Mesothelial cell of epicardium (in vitro differentiated cells): Measurements from ENCODE around the gene CASP8. TPM values are rescaled to one million over a fixed set of nuclear protein-coding genes. Genes with fewer than 3 reads are reported as not detected.
"Not testable (repeated sequence)": the region's sequence is repeated elsewhere in the genome, so short reads cannot be mapped to it uniquely, and the experiment has no call there.

Source experiments
- DNase-seq, 2 experiments: peaks; one replicate each; pipeline ENCODE4 v3.0.0; 2021; ENCODE audit warnings: low spot score in 2 of 2; ENCODE audit not compliant: unreplicated experiment in 2 of 2
- H3K27ac Mint-ChIP-seq: 2 replicates; pipeline ENCODE4 v1.8.0; 2021; ENCODE audit warnings: mixed read lengths
- H3K27me3 Mint-ChIP-seq: 2 replicates; pipeline ENCODE4 v1.8.0; 2021; ENCODE audit warnings: low read depth, mixed read lengths
- H3K36me3 Mint-ChIP-seq: 2 replicates; pipeline ENCODE4 v1.8.0; 2021; ENCODE audit warnings: mixed read lengths
- H3K4me1 Mint-ChIP-seq: 2 replicates; pipeline ENCODE4 v1.8.0; 2021; ENCODE audit warnings: mixed read lengths
- H3K4me3 Mint-ChIP-seq: 2 replicates; pipeline ENCODE4 v1.8.0; 2021; ENCODE audit warnings: mild to moderate bottlenecking, moderate library complexity, mixed read lengths
- H3K9me3 Mint-ChIP-seq: 2 replicates; pipeline ENCODE4 v1.8.0; 2021; ENCODE audit warnings: mixed read lengths
- CTCF ChIP-seq: fragments of 200-600 bp; sonication (generic); IDR thresholded peaks from one replicate; pipeline ENCODE4 v1.5.0; 2021; ENCODE audit warnings: antibody characterized with exemption; ENCODE audit not compliant: unreplicated experiment
- total RNA-seq: library from RNA; stranded (reverse); gene quantifications from 3 replicates; pipeline ENCODE4 v1.2.1, GENCODE V29; 2021

The CASP8 gene
- total RNA-seq, 1 donor from 2014 or later, result 16.1 TPM

- peaks cover 22% of the 10 kb centered on the region for H3K9me3 Mint-ChIP-seq
- no peak overlapping the region for H3K27ac Mint-ChIP-seq
- DNase-seq, result no peak
- H3K27me3 Mint-ChIP-seq, result no peaks in the 10 kb centered on the region
- peaks cover 7% of the 10 kb centered on the region for H3K36me3 Mint-ChIP-seq
- no peak for TF ChIP-seq CTCF
- H3K4me3 Mint-ChIP-seq, result no peak overlapping the region
- peaks cover 8% of the 10 kb centered on the region for H3K4me1 Mint-ChIP-seq
Measured at GRCh38 chr2:201237486-201238123, 22.7 kb upstream of the CASP8 start.

- H3K27ac Mint-ChIP-seq, H3K36me3 Mint-ChIP-seq, H3K27me3 Mint-ChIP-seq, H3K4me3 Mint-ChIP-seq, DNase-seq, H3K4me1 Mint-ChIP-seq: not testable (repeated sequence)
- H3K9me3 Mint-ChIP-seq, result peaks cover 22% of the 10 kb centered on the region
Measured at GRCh38 chr2:201239167-201239935, 21.0 kb upstream of the CASP8 start.

GRCh38 chr2:201242571-201243277, 17.6 kb upstream of the CASP8 start:
- H3K4me1 Mint-ChIP-seq, result no peaks in the 10 kb centered on the region
- H3K27ac Mint-ChIP-seq, result no peak overlapping the region
- no peak for TF ChIP-seq CTCF
- no peak overlapping the region for H3K4me3 Mint-ChIP-seq
- H3K36me3 Mint-ChIP-seq, result peaks cover 7% of the 10 kb centered on the region
- H3K9me3 Mint-ChIP-seq, result peaks cover 22% of the 10 kb centered on the region
- DNase-seq, result no peak
- no peaks in the 10 kb centered on the region for H3K27me3 Mint-ChIP-seq

GRCh38 chr2:201244829-201245228, 15.5 kb upstream of the CASP8 start:
- no peak overlapping the region for H3K27ac Mint-ChIP-seq
- H3K27me3 Mint-ChIP-seq, result no peaks in the 10 kb centered on the region
- no peak overlapping the region for H3K4me3 Mint-ChIP-seq
- no peaks in the 10 kb centered on the region for H3K4me1 Mint-ChIP-seq
- no peak for DNase-seq
- H3K9me3 Mint-ChIP-seq, result peaks cover 19% of the 10 kb centered on the region
- peaks cover 7% of the 10 kb centered on the region for H3K36me3 Mint-ChIP-seq
- no peak for TF ChIP-seq CTCF

GRCh38 chr2:201246280-201246679, 14.1 kb upstream of the CASP8 start:
- H3K9me3 Mint-ChIP-seq, result peaks cover 15% of the 10 kb centered on the region
- TF ChIP-seq CTCF, result no peak
- H3K27ac Mint-ChIP-seq, result no peak overlapping the region
- peaks cover 3% of the 10 kb centered on the region for H3K27me3 Mint-ChIP-seq
- DNase-seq, result no peak
- no peaks in the 10 kb centered on the region for H3K4me1 Mint-ChIP-seq
- H3K4me3 Mint-ChIP-seq, result no peak overlapping the region
- peaks cover 5% of the 10 kb centered on the region for H3K36me3 Mint-ChIP-seq
